HL-60 (cell line): ENCODE measurements around the gene LRBA.

Source experiments
- DNase-seq, 2 experiments: peaks; one replicate each; pipeline ENCODE4 v3.0.0-alpha.2; 2010 to 2020; ENCODE audit warnings: low read depth in 1 of 2, low spot score in 1 of 2
- H3K27ac ChIP-seq: fragments of 250-450 bp; sonication (Bioruptor Pico); replicated peaks from 2 replicates; pipeline ENCODE4 v1.5.1; 2020; ENCODE audit warnings: mild to moderate bottlenecking, moderate library complexity
- H3K27me3 ChIP-seq: fragments of 250-450 bp; sonication (Bioruptor Pico); 2 replicates; pipeline ENCODE4 v1.5.1; 2021; ENCODE audit warnings: mild to moderate bottlenecking, moderate library complexity; ENCODE audit not compliant: insufficient read depth, poor library complexity, severe bottlenecking
- H3K4me3 ChIP-seq: replicated peaks from 2 replicates; pipeline ENCODE4 v1.5.1; 2011; ENCODE audit warnings: mild to moderate bottlenecking, control low read depth, low read length; ENCODE audit not compliant: insufficient read depth
- GABPA ChIP-seq: IDR thresholded peaks from 2 replicates; pipeline ENCODE4 v1.6.1; 2012; ENCODE audit warnings: low read depth
- POLR2AphosphoS5 ChIP-seq: IDR thresholded peaks from 2 replicates; pipeline ENCODE4 v1.6.1; 2012; ENCODE audit warnings: low read depth
- SPI1 ChIP-seq: IDR thresholded peaks from 2 replicates; pipeline ENCODE4 v1.6.1; 2012; ENCODE audit warnings: low read depth, mild to moderate bottlenecking, borderline replicate concordance
- TF ChIP-seq, protein P1 (sequence below): IDR thresholded peaks from 2 replicates; pipeline ENCODE4 v1.6.1; 2012; ENCODE audit warnings: low read depth; ENCODE audit not compliant: insufficient replicate concordance
- TF ChIP-seq, protein P2 (sequence below): IDR thresholded peaks from one replicate; pipeline ENCODE4 v1.5.1; 2011; ENCODE audit warnings: low read length, control low read depth, inconsistent platforms; ENCODE audit not compliant: insufficient read depth

Gene LRBA

DNA sequence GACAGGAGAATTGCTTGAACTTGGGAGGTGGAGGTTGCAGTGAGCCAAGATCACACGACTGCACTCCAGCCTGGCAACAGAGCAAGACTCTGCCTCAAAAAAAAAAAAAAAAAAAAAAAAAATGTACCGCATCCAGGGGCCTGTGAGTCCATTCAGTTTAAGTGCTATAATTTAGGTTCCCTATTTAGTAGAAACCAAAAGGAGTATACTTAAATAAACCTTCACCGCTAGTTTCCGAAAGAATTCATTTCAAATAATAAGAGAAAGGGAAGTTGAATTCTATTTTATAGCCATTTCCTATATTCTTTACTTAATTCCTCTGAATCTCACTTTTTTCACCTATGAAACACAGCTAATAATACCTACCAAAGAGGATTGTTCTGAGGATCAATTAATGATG, 20.8 kb upstream of the LRBA start:
- H3K27me3 ChIP-seq = no peaks in the 10 kb centered on the region
- no peak for DNase-seq
- TF ChIP-seq, protein P1, sequence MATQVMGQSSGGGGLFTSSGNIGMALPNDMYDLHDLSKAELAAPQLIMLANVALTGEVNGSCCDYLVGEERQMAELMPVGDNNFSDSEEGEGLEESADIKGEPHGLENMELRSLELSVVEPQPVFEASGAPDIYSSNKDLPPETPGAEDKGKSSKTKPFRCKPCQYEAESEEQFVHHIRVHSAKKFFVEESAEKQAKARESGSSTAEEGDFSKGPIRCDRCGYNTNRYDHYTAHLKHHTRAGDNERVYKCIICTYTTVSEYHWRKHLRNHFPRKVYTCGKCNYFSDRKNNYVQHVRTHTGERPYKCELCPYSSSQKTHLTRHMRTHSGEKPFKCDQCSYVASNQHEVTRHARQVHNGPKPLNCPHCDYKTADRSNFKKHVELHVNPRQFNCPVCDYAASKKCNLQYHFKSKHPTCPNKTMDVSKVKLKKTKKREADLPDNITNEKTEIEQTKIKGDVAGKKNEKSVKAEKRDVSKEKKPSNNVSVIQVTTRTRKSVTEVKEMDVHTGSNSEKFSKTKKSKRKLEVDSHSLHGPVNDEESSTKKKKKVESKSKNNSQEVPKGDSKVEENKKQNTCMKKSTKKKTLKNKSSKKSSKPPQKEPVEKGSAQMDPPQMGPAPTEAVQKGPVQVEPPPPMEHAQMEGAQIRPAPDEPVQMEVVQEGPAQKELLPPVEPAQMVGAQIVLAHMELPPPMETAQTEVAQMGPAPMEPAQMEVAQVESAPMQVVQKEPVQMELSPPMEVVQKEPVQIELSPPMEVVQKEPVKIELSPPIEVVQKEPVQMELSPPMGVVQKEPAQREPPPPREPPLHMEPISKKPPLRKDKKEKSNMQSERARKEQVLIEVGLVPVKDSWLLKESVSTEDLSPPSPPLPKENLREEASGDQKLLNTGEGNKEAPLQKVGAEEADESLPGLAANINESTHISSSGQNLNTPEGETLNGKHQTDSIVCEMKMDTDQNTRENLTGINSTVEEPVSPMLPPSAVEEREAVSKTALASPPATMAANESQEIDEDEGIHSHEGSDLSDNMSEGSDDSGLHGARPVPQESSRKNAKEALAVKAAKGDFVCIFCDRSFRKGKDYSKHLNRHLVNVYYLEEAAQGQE = no peak
- TF ChIP-seq SPI1 (no peak), GABPA (no peak), POLR2AphosphoS5 (no peak)
- TF ChIP-seq, protein P2, sequence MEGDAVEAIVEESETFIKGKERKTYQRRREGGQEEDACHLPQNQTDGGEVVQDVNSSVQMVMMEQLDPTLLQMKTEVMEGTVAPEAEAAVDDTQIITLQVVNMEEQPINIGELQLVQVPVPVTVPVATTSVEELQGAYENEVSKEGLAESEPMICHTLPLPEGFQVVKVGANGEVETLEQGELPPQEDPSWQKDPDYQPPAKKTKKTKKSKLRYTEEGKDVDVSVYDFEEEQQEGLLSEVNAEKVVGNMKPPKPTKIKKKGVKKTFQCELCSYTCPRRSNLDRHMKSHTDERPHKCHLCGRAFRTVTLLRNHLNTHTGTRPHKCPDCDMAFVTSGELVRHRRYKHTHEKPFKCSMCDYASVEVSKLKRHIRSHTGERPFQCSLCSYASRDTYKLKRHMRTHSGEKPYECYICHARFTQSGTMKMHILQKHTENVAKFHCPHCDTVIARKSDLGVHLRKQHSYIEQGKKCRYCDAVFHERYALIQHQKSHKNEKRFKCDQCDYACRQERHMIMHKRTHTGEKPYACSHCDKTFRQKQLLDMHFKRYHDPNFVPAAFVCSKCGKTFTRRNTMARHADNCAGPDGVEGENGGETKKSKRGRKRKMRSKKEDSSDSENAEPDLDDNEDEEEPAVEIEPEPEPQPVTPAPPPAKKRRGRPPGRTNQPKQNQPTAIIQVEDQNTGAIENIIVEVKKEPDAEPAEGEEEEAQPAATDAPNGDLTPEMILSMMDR = no peak
- H3K27ac ChIP-seq = no peak overlapping the region
- H3K4me3 ChIP-seq = no peak overlapping the region

DNA sequence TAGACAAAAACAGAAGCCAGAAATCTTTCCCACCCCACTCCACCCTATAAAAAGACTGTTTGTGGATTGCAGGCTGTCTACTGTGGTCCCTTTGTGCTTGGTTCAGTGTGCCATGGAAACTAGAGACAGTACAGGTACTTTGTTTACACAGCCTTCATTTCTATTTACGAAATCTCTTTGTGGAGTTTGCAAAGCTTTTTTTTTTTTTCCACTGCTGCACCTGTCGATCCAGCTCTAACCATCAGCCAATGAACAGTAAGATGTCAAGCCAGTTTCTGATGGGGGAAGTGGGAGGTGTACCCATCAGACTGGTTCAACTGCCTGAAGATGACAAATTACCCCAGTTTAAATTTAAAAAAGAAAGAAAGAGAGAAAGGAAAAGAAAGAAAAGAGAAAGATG, 20.2 kb upstream of the LRBA start:
- no peak overlapping the region for H3K27ac ChIP-seq
- H3K4me3 ChIP-seq = no peak overlapping the region
- TF ChIP-seq GABPA = no peak
- TF ChIP-seq POLR2AphosphoS5 = no peak
- TF ChIP-seq, protein P2 = no peak
- TF ChIP-seq, protein P1 = no peak
- TF ChIP-seq SPI1 = no peak
- H3K27me3 ChIP-seq = no peaks in the 10 kb centered on the region
- no peak for DNase-seq

DNA sequence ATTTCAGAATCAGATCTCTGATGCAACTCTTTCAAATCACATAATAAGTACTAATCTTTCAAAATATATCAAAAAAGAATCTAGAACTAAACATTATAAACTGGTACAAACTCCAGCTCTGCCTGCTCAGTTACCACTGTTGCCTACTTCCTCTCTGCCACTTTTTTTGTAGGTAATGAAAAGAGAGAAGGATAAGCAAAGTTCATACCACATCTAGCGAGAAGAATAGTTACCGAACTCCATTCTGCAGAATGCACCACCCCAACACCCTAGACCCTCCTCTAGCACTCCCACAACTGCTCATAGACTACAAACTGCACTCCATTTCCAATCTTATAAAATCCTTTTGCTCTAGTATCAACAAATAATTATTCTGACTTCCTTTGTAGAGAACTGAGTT, 19.7 kb upstream of the LRBA start:
- no peak for DNase-seq
- H3K4me3 ChIP-seq = no peak overlapping the region
- no peaks in the 10 kb centered on the region for H3K27me3 ChIP-seq
- H3K27ac ChIP-seq = no peak overlapping the region
- TF ChIP-seq POLR2AphosphoS5 (no peak), SPI1 (peak; percentile 20; the same call in 1 of the 2 replicates)

DNA sequence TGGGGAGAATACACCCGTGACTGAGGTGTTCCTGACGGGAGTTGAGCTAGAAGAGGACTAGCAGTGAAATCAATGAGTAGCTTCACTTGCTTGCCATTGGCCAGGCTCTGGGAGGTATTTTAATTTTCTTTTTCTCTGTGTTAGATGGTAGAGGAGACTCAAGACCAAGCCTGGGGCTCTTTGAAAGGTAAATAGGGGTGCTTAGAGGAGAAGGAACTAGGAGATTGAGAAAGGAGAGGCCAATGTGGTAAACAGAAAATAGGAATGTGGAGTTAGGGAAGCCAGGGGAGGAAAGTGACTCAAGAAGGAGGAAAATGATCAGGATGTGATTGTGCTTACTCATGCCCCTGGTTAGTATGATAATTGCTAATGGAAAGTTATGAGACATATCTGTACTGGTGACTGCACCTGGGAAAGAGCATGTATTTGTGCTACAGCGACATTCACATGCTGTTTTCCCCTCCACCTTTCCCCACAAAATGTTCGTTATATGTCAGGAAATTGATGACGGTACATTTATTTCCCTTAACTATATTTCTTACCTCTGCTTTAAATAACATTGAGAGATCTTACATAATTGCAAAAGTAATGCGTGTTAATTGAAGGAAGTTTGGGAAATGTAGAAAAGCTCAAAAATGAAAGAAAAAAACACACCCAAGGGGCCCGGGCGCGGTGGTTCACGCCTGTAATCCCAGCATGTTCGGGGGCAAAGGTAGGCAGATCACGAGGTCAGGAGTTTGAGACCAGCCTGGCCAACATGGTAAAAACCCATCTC, 16.9 kb upstream of the LRBA start:
- no peak for DNase-seq
- no peak overlapping the region for H3K27ac ChIP-seq
- no peak for TF ChIP-seq GABPA
- no peak for TF ChIP-seq SPI1
- TF ChIP-seq, protein P2 = no peak
- no peak for TF ChIP-seq POLR2AphosphoS5
- TF ChIP-seq, protein P1 = no peak
- H3K4me3 ChIP-seq = no peak overlapping the region
- H3K27me3 ChIP-seq = no peaks in the 10 kb centered on the region
